ENCODE measurements around the gene ESPN.
"Not testable (repeated sequence)": the region's sequence is repeated elsewhere in the genome, so short reads cannot be mapped to it uniquely, and the experiment has no call there.

ESPN gene

GRCh38 chr1:6386371-6386949 lies 38.1 kb upstream of the ESPN start:
- H3K4me3 ChIP-seq (ENCODE audit: insufficient read length, low read depth): no peak overlapping the region
- H3K9me3 ChIP-seq (ENCODE audit: insufficient read depth, low read length): no peaks in the 10 kb centered on the region
- TF ChIP-seq SUZ12 (IDR thresholded peaks at IDR 0.05; ENCODE audit: extremely low read depth, insufficient read depth, insufficient read length) (no peak), YY1 (IDR thresholded peaks at IDR 0.05; ENCODE audit: insufficient read depth, insufficient read length) (no peak)
- H3K9ac ChIP-seq (ENCODE audit: insufficient read length, low read depth): peak overlapping the region; percentile 10
- H3K36me3 ChIP-seq (ENCODE audit: insufficient read depth, insufficient read length, low read length): no peaks in the 10 kb centered on the region
- no peak for DNase-seq (ENCODE audit: low read depth, low spot score)
- peaks cover 2% of the 10 kb centered on the region for H3K4me1 ChIP-seq (ENCODE audit: insufficient read depth, insufficient read length)
- H3K27me3 ChIP-seq (ENCODE audit: insufficient read depth, insufficient read length): no peaks in the 10 kb centered on the region

GRCh38 chr1:6389971-6390370 lies 34.6 kb upstream of the ESPN start:
- no peaks in the 10 kb centered on the region for H3K27me3 ChIP-seq (ENCODE audit: insufficient read depth, insufficient read length)
- no peaks in the 10 kb centered on the region for H3K9me3 ChIP-seq (ENCODE audit: insufficient read depth, low read length)
- no peaks in the 10 kb centered on the region for H3K36me3 ChIP-seq (ENCODE audit: insufficient read depth, insufficient read length, low read length)
- no peak for TF ChIP-seq ZNF274 (IDR thresholded peaks at IDR 0.05; ENCODE audit: low read depth, low read length)
- TF ChIP-seq YY1 (IDR thresholded peaks at IDR 0.05; ENCODE audit: insufficient read depth, insufficient read length): no peak
- no peak for TF ChIP-seq SUZ12 (IDR thresholded peaks at IDR 0.05; ENCODE audit: extremely low read depth, insufficient read depth, insufficient read length)
- DNase-seq (ENCODE audit: low read depth, low spot score): no peak
- peaks cover under 1% of the 10 kb centered on the region for H3K4me1 ChIP-seq (ENCODE audit: insufficient read depth, insufficient read length)
- no peak overlapping the region for H3K4me3 ChIP-seq (ENCODE audit: insufficient read length, low read depth)
- H3K9ac ChIP-seq (ENCODE audit: insufficient read length, low read depth): no peak overlapping the region

- peak overlapping the region; percentile 56 for H3K9ac ChIP-seq (ENCODE audit: insufficient read length, low read depth)
- no peaks in the 10 kb centered on the region for H3K36me3 ChIP-seq (ENCODE audit: insufficient read depth, insufficient read length, low read length)
- no peaks in the 10 kb centered on the region for H3K4me1 ChIP-seq (ENCODE audit: insufficient read depth, insufficient read length)
- no peaks in the 10 kb centered on the region for H3K9me3 ChIP-seq (ENCODE audit: insufficient read depth, low read length)
- TF ChIP-seq ZNF274 (IDR thresholded peaks at IDR 0.05; ENCODE audit: low read depth, low read length): no peak
- TF ChIP-seq YY1 (IDR thresholded peaks at IDR 0.05; ENCODE audit: insufficient read depth, insufficient read length): no peak
- TF ChIP-seq SUZ12 (IDR thresholded peaks at IDR 0.05; ENCODE audit: extremely low read depth, insufficient read depth, insufficient read length): no peak
- H3K27me3 ChIP-seq (ENCODE audit: insufficient read depth, insufficient read length): no peaks in the 10 kb centered on the region
- H3K4me3 ChIP-seq (ENCODE audit: insufficient read length, low read depth): peak overlapping the region; percentile 36
- DNase-seq (ENCODE audit: low read depth, low spot score): no peak
These were observed 32.4 kb upstream of the ESPN start for GRCh38 chr1:6391951-6392808.

- no peak for DNase-seq (ENCODE audit: low read depth, low spot score)
- no peak for TF ChIP-seq ZNF274 (IDR thresholded peaks at IDR 0.05; ENCODE audit: low read depth, low read length)
- TF ChIP-seq YY1 (IDR thresholded peaks at IDR 0.05; ENCODE audit: insufficient read depth, insufficient read length): no peak
- no peak for TF ChIP-seq SUZ12 (IDR thresholded peaks at IDR 0.05; ENCODE audit: extremely low read depth, insufficient read depth, insufficient read length)
- no peaks in the 10 kb centered on the region for H3K9me3 ChIP-seq (ENCODE audit: insufficient read depth, low read length)
These were observed 31.7 kb upstream of the ESPN start for GRCh38 chr1:6392809-6393399.

GRCh38 chr1:6393400-6394187 lies 31.0 kb upstream of the ESPN start, which contains the start of gene ACOT7:
Gene ACOT7, minus strand, starts transcription at chr1:6393767. Its CDS starts 368 bp downstream, at chr1:6393399.
- H3K4me3 ChIP-seq (ENCODE audit: insufficient read length, low read depth): peak within 1 kb of the TSS; percentile 36
- no peak for TF ChIP-seq ZNF274 (IDR thresholded peaks at IDR 0.05; ENCODE audit: low read depth, low read length)
- no peak for TF ChIP-seq SUZ12 (IDR thresholded peaks at IDR 0.05; ENCODE audit: extremely low read depth, insufficient read depth, insufficient read length)
- TF ChIP-seq YY1 (IDR thresholded peaks at IDR 0.05; ENCODE audit: insufficient read depth, insufficient read length): no peak
- H3K27me3 ChIP-seq (ENCODE audit: insufficient read depth, insufficient read length): no peaks in the 10 kb centered on the region

More at GRCh38 chr1:6392809-6393399, 31.7 kb upstream of the ESPN start:
- Histone ChIP-seq H3K9ac (ENCODE audit: insufficient read length, low read depth) (peak overlapping the region; percentile 56), H3K4me1 (ENCODE audit: insufficient read depth, insufficient read length) (no peaks in the 10 kb centered on the region), H3K4me3 (ENCODE audit: insufficient read length, low read depth) (peak overlapping the region; percentile 36), H3K27me3 (ENCODE audit: insufficient read depth, insufficient read length) (no peaks in the 10 kb centered on the region), H3K36me3 (ENCODE audit: insufficient read depth, insufficient read length, low read length) (no peaks in the 10 kb centered on the region)

GRCh38 chr1:6395130-6395529 lies 29.4 kb upstream of the ESPN start:
- not testable (repeated sequence) for H3K36me3 ChIP-seq (ENCODE audit: insufficient read depth, insufficient read length, low read length); DNase-seq (ENCODE audit: low read depth, low spot score); H3K4me3 ChIP-seq (ENCODE audit: insufficient read length, low read depth); H3K9me3 ChIP-seq (ENCODE audit: insufficient read depth, low read length); H3K4me1 ChIP-seq (ENCODE audit: insufficient read depth, insufficient read length); H3K27me3 ChIP-seq (ENCODE audit: insufficient read depth, insufficient read length); H3K9ac ChIP-seq (ENCODE audit: insufficient read length, low read depth)

More at GRCh38 chr1:6393400-6394187, 31.0 kb upstream of the ESPN start, which contains the start of gene ACOT7:
- Histone ChIP-seq H3K9ac (ENCODE audit: insufficient read length, low read depth) (peak within 1 kb of the TSS; percentile 56), H3K4me1 (ENCODE audit: insufficient read depth, insufficient read length) (no peaks in the 10 kb centered on the region), H3K36me3 (ENCODE audit: insufficient read depth, insufficient read length, low read length) (no peaks in the 10 kb centered on the region), H3K9me3 (ENCODE audit: insufficient read depth, low read length) (no peaks in the 10 kb centered on the region)
- peak; percentile 30 for DNase-seq (ENCODE audit: low read depth, low spot score)

GRCh38 chr1:6395781-6396244 lies 28.8 kb upstream of the ESPN start:
- H3K4me3 ChIP-seq (ENCODE audit: insufficient read length, low read depth); H3K36me3 ChIP-seq (ENCODE audit: insufficient read depth, insufficient read length, low read length); DNase-seq (ENCODE audit: low read depth, low spot score); H3K9me3 ChIP-seq (ENCODE audit: insufficient read depth, low read length); H3K9ac ChIP-seq (ENCODE audit: insufficient read length, low read depth); H3K27me3 ChIP-seq (ENCODE audit: insufficient read depth, insufficient read length); H3K4me1 ChIP-seq (ENCODE audit: insufficient read depth, insufficient read length): not testable (repeated sequence)

All from NT2/D1 (cell line).